CD4-positive, alpha-beta T cell treated with Interleukin-4 for 1 hour (primary cell): Measurements from ENCODE around the gene STAT3.
"Not testable (repeated sequence)": the region's sequence is repeated elsewhere in the genome, so short reads cannot be mapped to it uniquely, and the experiment has no call there.

Experiments used
- DNase-seq, 2 donors: peaks; one replicate each; pipeline ENCODE4 v3.0.0-alpha.2; 2020 to 2022

The STAT3 gene

DNA sequence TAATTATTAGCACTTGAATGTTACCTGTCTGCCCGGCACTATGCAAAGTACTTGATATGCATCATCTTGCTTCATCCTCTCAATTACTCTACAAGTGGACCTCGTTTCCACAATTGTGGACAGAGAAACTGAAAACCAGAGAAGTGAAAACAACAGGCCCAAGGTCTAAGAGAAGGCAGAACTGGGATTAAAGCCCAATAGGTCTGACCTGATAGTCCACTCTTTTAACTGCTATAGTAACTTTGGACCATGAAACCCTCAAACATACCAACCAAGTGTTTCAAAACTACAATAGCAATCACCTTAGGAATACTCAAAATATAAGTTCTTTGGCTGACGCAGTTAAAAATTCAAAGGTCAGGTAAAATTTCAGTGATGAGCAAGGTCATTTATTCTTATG, 7.3 kb downstream of the STAT3 start:
- no peak for DNase-seq

GRCh38 chr17:42378959-42379594, 9.2 kb downstream of the STAT3 start:
- peak in 1 of 2 donors; percentile 27 for DNase-seq

DNA sequence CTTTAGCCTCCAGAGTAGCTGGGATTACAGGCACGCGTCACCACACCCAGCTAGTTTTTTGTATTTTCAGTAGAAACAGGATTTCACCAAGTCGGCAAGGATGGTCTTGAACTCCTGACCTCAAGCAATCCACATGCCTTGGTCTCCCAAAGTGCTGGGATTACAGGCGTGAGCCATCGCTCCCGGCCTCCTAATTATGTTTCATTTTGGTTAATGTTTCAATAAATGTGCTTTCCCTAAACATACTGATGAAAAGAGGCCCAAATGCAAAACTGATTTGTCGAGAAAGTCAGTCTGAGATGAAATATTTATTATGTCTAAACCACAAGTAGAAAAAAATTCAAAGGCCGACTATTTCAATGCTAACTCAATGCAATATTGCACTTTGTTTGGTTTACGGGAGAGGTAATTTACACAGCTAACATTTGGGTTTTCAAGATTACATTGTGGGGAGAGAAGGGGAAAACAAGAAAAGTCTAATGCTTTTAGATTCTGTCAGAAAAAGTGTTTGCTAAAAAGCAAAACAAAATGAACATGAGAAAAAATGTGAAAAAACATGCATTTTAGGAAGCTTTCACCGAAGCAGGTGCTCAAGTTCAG, 9.8 kb downstream of the STAT3 start:
- no peak for DNase-seq

DNA sequence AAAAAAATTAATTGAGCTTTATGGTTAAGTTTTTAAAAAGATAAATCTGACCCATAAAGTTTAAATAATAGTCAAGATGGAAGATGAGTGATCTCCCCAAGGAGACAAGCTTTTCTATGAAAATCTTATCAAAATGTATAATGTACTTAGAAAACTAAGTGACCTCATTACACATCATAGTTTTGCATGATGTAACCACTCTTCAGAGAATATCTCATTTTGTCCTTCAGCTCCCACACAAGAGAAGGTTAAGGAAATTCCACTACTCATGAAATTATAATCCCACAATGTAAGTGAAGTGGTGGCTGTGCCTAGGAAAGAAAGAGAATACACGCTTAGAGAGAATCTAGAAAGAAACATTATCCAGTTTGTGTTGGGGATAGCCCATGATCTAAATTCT, 14.3 kb downstream of the STAT3 start:
- DNase-seq, result no peak

- no peak for DNase-seq
Measured at GRCh38 chr17:42372142-42372541, 16.1 kb downstream of the STAT3 start.

DNA sequence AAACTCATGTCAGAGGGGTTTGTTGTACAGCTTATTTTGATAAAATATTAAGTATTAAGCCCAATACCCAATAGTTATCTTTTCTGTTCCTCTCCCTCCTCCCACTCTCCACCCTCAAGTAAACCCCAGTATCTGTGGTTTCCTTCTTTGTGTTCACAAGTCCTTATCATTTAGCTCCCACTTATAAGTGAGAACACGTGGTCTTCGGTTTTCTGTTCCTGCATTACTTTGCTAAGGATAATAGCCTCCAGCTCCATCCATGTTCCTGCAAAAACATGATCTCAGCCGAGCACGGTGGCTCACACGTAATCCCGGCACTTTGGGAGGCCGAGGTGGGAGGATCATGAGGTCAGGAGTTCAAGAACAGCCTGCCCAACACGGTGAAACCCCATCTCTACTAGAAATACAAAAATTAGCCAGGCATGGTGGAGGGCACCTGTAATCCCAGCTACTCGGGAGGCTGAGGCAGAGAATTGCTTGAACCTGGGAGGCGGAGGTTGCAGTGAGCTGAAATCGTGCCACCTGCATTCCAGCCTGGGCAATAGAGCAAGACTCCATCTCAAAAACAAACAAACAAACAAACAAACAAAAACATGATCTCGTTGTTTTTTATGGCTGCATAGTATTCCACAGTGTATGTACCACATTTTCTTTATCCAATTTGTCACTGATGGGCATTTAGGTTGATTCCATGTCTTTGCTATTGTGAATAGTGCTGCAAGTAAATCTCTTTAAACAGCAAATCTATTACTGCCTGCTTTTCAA, 19.3 kb downstream of the STAT3 start:
- not testable (repeated sequence) for DNase-seq

DNA sequence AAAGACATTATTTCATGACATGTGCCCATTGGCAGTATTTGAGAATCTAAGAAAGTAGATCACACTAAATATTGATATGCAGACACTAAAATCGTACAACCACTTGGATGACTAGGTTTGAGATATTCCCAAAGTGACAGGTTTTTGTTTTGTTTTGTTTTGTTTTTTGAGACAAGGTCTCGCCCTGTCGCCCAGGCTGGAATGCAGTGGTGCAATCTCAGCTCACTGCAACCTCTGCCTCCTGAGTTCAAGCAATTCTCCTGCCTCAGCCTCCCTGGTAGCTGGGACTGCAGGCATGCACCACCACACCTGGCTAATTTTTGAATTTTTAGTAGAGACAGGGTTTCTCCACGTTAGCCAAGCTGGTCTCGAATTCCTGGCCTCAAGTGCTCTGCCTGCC, 19.9 kb downstream of the STAT3 start:
- not testable (repeated sequence) for DNase-seq

DNA sequence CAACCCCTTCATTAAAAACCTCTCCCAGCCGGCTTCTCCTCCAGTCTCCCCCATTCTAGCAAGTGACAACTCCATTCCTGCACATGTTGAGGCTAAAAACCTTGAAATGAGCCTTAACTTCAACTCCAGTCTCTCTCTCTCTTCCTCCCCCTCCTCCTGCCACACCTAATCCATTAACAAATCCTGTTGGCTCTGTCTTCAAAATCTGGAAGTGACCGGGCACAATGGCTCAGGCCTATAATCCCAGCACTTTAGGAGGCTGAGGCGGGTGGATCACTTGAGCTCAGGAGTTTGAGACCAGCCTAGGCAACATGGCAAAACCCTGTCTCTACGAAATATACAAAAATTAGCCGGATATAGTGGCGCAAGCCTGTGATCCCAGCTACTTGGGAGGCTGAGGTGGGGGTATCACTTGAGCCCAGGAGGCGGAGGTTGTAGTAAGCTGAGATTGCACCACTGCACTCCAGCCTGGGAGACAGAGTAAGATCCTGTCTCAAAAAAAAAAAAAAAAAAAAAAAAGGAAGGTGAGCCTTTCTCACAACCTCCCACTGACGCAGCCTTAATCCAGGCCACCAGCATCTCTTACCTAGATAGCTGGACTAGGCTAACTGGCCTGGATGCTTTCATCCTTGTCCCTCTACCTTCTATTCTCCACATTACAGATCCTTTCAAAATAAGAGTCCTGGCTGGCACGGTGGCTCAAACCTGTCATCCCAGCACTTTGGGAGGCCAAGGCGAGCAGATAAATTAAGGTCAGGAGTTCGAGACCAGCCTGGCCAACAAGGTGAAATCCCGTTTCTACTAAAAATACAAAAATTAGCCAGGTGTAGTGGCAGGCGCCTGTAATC, 21.8 kb downstream of the STAT3 start:
- DNase-seq, result not testable (repeated sequence)

GRCh38 chr17:42365136-42365535, 23.1 kb downstream of the STAT3 start:
- DNase-seq, result peak; percentile 20

DNA sequence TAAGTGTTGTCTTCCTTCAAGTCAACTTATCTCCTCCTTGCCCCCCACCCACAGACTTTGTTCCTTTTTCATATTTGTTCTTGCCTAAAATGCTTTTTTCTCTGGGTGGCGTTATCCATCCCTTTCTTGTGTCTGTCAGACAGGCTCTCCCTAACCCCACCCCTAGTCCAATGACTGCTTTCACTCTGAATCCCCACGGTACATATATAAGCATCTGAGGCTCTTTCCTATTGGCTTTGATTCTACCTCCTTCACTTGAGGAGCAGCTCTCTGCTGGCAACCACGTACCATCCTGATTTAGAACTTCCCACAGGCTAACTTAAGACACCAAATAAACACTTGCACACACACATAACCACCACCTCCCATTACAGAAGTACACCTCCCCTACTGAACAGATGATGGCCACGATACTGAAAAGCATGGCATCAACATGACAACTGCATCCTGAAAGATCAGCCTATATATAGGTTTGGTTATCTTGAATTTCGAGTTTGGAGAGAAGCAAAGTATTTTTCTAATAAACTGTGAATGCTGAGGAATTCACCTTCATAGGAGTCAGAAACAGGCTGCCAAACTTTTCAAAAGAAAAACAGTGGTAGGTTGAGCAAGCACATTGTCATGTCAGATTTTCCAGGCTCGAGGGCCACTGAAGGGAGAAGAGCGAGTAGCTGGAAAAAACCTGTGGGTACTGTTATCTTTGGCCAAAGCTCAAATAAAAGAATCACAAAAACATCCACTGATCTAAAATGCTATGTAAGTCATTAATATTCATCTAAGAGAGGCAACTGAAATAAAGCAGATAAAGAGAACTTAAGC, 24.3 kb downstream of the STAT3 start:
- DNase-seq, result no peak

DNA sequence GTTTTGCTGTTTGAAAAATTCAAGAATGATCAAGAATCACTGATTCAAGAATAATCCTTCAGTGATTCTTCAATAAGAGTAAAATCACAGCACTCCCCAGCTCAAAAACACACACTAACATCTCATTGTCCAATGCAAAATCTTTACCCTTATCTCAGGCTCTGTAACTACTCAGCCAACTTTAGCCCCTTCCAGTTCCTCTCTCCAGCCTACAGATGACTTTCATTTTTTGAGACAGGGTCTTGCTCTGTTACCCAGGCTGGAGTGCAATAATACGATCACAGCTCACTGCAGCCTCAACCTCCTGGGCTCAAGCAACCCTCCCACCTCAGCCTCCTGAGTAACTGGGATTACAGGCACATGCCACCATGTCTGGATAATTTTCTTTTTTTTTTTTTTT, 25.0 kb downstream of the STAT3 start:
- DNase-seq, result no peak

DNA sequence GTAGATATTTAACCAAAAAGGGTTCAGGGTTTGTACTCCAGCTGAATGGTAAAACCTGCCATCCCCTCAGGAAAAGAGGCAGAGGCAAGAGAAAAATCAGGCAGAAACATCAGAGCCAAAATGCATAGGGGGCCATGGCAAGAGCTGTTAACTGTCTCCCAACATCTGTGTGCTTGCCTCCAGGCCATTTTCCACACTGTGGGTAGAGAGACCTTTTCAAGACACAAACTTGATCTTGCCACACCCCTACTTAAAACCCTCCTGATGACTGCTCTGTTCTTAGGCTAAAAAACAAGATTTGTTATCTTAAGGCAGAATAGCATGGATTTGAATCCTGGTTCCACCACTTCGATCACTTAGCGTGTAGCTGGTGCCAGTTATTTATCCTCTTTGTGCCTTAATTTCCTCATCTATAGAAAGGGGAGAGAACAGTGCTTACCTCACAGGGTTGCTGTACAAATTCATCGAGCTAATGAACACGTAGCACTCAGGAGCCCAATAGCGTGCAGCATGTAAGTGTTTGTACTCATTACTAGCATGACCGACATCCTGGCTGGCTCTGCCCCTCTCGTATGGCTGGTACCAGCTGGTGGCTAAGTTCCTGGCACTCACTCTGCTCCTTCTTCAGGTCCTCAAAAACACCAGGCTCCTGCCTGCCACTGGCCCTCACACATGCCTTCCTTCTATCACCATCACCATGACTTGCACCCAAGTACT, 25.8 kb downstream of the STAT3 start:
- no peak for DNase-seq

DNA sequence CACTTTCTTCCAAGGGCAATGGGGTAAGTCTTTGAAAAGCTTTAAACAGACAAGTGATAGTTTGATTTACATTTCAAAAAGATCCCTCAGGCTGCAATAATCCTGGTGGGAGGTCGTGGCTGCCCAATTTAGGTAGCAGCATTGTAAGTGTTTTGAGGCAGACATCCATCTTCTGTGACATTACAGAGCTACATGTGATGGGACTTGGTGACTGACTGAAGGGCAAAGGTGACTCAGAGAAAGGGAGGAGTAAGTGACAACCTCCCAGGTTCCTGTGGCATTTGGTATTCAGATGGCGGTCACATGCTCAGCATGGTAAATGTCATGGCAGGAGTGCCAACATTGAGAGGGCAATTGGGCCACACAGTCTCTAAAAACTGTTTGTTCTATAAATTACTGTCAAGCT, 26.5 kb downstream of the STAT3 start:
- peak in 1 of 2 donors; percentile 33 for DNase-seq

GRCh38 chr17:42360388-42360787, 27.9 kb downstream of the STAT3 start:
- not testable (repeated sequence) for DNase-seq

DNA sequence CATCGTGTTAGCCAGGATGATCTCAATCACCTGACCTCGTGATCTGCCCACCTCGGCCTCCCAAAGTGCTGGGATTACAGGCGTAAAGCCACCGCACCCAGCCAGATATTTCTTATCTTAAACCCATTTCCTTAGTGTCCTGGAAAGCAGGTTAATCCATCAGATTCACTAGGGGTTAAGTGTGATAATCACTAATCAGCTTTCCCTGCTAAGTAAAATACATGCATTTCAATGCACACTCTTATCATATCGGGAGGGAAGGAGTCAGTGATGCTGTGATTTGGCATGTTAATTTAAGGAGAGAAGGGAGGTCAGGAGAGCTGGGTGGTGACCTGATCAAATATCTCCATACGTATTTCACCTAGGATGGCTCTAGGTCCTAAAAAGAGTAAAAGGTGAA, 29.1 kb downstream of the STAT3 start:
- no peak for DNase-seq

- DNase-seq, result no peak
Measured at GRCh38 chr17:42358434-42358833, 29.8 kb downstream of the STAT3 start.

DNA sequence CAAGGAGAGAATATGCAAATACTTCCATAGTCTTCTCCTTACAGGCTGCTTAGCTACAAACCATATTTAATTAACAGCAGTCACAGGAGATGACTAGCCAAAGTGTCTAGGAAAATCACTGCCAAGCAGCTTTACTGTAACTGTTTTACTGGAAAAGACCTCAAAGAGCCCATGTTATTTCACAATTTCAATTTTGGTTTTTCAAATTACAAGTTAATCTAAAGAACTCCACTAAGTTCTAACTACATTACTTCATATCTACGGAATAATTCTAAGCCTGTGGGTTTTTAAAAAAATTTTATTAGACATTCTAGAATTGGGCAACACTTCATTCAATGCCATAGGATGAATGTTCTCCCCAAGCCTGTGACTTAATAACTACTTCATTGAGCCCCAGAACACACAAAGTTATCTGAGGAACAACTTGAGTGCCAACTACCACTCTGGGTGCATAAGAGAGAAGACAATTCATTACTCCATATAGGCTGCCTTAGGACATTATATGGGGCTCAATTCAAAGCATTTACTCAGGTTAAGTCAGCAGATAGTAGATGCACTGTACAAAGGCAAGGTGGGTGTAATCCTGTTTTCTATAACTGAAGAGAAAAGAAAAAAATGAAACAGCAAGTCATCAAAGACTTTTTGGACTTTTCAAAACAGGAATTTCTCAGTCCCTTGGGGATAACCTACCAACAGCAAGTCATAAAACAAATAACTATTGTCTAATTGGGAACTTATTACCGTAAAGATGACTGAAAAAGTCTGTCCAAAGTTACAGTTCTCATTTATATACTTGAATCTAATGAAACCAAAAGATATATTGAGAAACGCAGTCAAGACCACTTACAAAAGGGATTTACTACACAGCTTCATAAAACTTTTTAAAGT, 33.0 kb downstream of the STAT3 start:
- DNase-seq, result no peak

GRCh38 chr17:42348104-42348503, 40.1 kb downstream of the STAT3 start:
- DNase-seq, result no peak

- no peak for DNase-seq
Measured at GRCh38 chr17:42347606-42348005, 40.6 kb downstream of the STAT3 start.

- no peak for DNase-seq
Measured at GRCh38 chr17:42347198-42347597, 41.0 kb downstream of the STAT3 start.

GRCh38 chr17:42346481-42346880, 41.8 kb downstream of the STAT3 start:
- no peak for DNase-seq
